DOHH2 (cell line): ENCODE results near the gene TBCE.

Experiments used
- H3F3A ChIP-seq: fragments of 200-600 bp; sonication (generic), shearing (Covaris generic); 2 replicates; pipeline ENCODE4 v1.6.0; 2016; ENCODE audit warnings: antibody characterized with exemption, mild to moderate bottlenecking; ENCODE audit not compliant: control insufficient read depth, insufficient read depth
- H3K27ac ChIP-seq: fragments of 200-600 bp; sonication (generic); 2 replicates; pipeline ENCODE4 v1.5.1; 2014; ENCODE audit warnings: low read depth, mild to moderate bottlenecking, low read length, moderate library complexity
- H3K27me3 ChIP-seq: fragments of 200-600 bp; sonication (generic); 2 replicates; pipeline ENCODE4 v1.6.1; 2014; ENCODE audit warnings: mild to moderate bottlenecking, low read length, mixed read lengths; ENCODE audit not compliant: control insufficient read depth
- H3K36me3 ChIP-seq: fragments of 200-600 bp; sonication (generic); 2 replicates; pipeline ENCODE4 v1.6.1; 2014; ENCODE audit warnings: mild to moderate bottlenecking, low read length, moderate library complexity, mixed read lengths; ENCODE audit not compliant: control insufficient read depth
- H3K4me1 ChIP-seq: fragments of 200-600 bp; sonication (generic); 2 replicates; pipeline ENCODE4 v1.6.1; 2014; ENCODE audit warnings: mild to moderate bottlenecking, low read length, mixed read lengths; ENCODE audit not compliant: control insufficient read depth
- H3K4me2 ChIP-seq: fragments of 200-600 bp; sonication (generic); 2 replicates; pipeline ENCODE4 v1.6.0; 2014; ENCODE audit warnings: mild to moderate bottlenecking, low read length, moderate library complexity
- H3K4me3 ChIP-seq: fragments of 200-600 bp; sonication (generic); 2 replicates; pipeline ENCODE4 v1.5.1; 2014; ENCODE audit warnings: mild to moderate bottlenecking, low read length, mixed read lengths
- H3K79me2 ChIP-seq: fragments of 200-600 bp; sonication (generic); 2 replicates; pipeline ENCODE4 v1.6.1; 2014; ENCODE audit warnings: mild to moderate bottlenecking, low read length, mixed read lengths; ENCODE audit not compliant: control insufficient read depth
- H3K9me2 ChIP-seq: fragments of 200-600 bp; sonication (generic); replicated peaks from 2 replicates; pipeline ENCODE4 v1.6.1; 2014; ENCODE audit warnings: mild to moderate bottlenecking, low read length, mixed read lengths; ENCODE audit not compliant: control insufficient read depth
- H3K9me3 ChIP-seq: fragments of 200-600 bp; sonication (generic); 2 replicates; pipeline ENCODE4 v1.6.1; 2014; ENCODE audit warnings: antibody characterized with exemption, low read length, mixed read lengths; ENCODE audit not compliant: control insufficient read depth, insufficient read depth
- H4K20me1 ChIP-seq: fragments of 200-600 bp; sonication (generic); 2 replicates; pipeline ENCODE4 v1.6.0; 2014; ENCODE audit warnings: low read depth, mild to moderate bottlenecking, antibody characterized with exemption, low read length, moderate library complexity; ENCODE audit not compliant: control insufficient read depth, insufficient read depth
- CTCF ChIP-seq: fragments of 200-600 bp; sonication (generic); IDR thresholded peaks from one replicate; pipeline ENCODE4 v1.5.1; 2014; ENCODE audit warnings: antibody characterized with exemption, mild to moderate bottlenecking, low read depth, low read length; ENCODE audit not compliant: poor library complexity, severe bottlenecking
- EZH2phosphoT487 ChIP-seq: fragments of 200-600 bp; sonication (generic); IDR thresholded peaks from 2 replicates; pipeline ENCODE4 v1.6.1; 2017; ENCODE audit warnings: borderline replicate concordance, mild to moderate bottlenecking, antibody characterized with exemption, low read length, moderate library complexity, mixed read lengths

TBCE gene

GRCh38 chr1:235421751-235422150 is 54.5 kb downstream of the TBCE start:
- H4K20me1 ChIP-seq, result no peaks in the 10 kb centered on the region
- no peaks in the 10 kb centered on the region; the same call in 1 of the 2 replicates for H3K36me3 ChIP-seq
- TF ChIP-seq CTCF, result no peak
- no peak for TF ChIP-seq EZH2phosphoT487
- H3K79me2 ChIP-seq, result no peaks in the 10 kb centered on the region; the same call in 1 of the 2 replicates
- H3K27ac ChIP-seq, result no peak overlapping the region
- H3K9me2 ChIP-seq, result no peaks in the 10 kb centered on the region
- no peaks in the 10 kb centered on the region for H3F3A ChIP-seq
- no peaks in the 10 kb centered on the region for H3K9me3 ChIP-seq
- H3K27me3 ChIP-seq, result no peaks in the 10 kb centered on the region
- H3K4me1 ChIP-seq, result peaks cover 4% of the 10 kb centered on the region; the same call in 1 of the 2 replicates
- H3K4me2 ChIP-seq, result no peak overlapping the region
- no peak overlapping the region for H3K4me3 ChIP-seq

- no peaks in the 10 kb centered on the region for H3K9me2 ChIP-seq
- TF ChIP-seq EZH2phosphoT487 (no peak), CTCF (no peak)
- peaks cover 4% of the 10 kb centered on the region; the same call in 1 of the 2 replicates for H3K4me1 ChIP-seq
- no peaks in the 10 kb centered on the region for H4K20me1 ChIP-seq
- no peak overlapping the region for H3K4me2 ChIP-seq
- H3F3A ChIP-seq, result no peaks in the 10 kb centered on the region
- no peaks in the 10 kb centered on the region for H3K9me3 ChIP-seq
- H3K4me3 ChIP-seq, result no peak overlapping the region
- H3K79me2 ChIP-seq, result no peaks in the 10 kb centered on the region; the same call in 1 of the 2 replicates
- no peak overlapping the region for H3K27ac ChIP-seq
- H3K36me3 ChIP-seq, result no peaks in the 10 kb centered on the region; the same call in 1 of the 2 replicates
- no peaks in the 10 kb centered on the region for H3K27me3 ChIP-seq
Observed at GRCh38 chr1:235423214-235423652, 56.0 kb downstream of the TBCE start.

- no peaks in the 10 kb centered on the region for H3K9me2 ChIP-seq
- H3K27me3 ChIP-seq, result no peaks in the 10 kb centered on the region
- no peaks in the 10 kb centered on the region for H3K36me3 ChIP-seq
- H3K4me2 ChIP-seq, result no peak overlapping the region
- no peaks in the 10 kb centered on the region for H4K20me1 ChIP-seq
- H3K9me3 ChIP-seq, result no peaks in the 10 kb centered on the region
- no peak overlapping the region for H3K4me3 ChIP-seq
- peaks cover 4% of the 10 kb centered on the region; the same call in 1 of the 2 replicates for H3K4me1 ChIP-seq
- no peaks in the 10 kb centered on the region; the same call in 1 of the 2 replicates for H3K79me2 ChIP-seq
- H3F3A ChIP-seq, result no peaks in the 10 kb centered on the region
- H3K27ac ChIP-seq, result no peak overlapping the region
- TF ChIP-seq CTCF (no peak), EZH2phosphoT487 (no peak)
Observed at GRCh38 chr1:235424092-235424491, 56.9 kb downstream of the TBCE start.

- Histone ChIP-seq H3F3A (no peaks in the 10 kb centered on the region), H3K27ac (no peak overlapping the region), H3K36me3 (no peaks in the 10 kb centered on the region), H3K4me1 (peaks cover 4% of the 10 kb centered on the region; the same call in 1 of the 2 replicates), H3K4me2 (no peak overlapping the region), H3K27me3 (no peaks in the 10 kb centered on the region), H4K20me1 (no peaks in the 10 kb centered on the region), H3K4me3 (no peak overlapping the region), H3K9me2 (no peaks in the 10 kb centered on the region), H3K9me3 (no peaks in the 10 kb centered on the region), H3K79me2 (no peaks in the 10 kb centered on the region; the same call in 1 of the 2 replicates)
- TF ChIP-seq EZH2phosphoT487 (no peak), CTCF (no peak)
Observed at GRCh38 chr1:235425357-235425756, 58.1 kb downstream of the TBCE start.
